CD14-positive monocyte (primary cell): ENCODE data around the gene YPEL3. TPM values are rescaled to one million over a fixed set of nuclear protein-coding genes. Genes with fewer than 3 reads are reported as not detected.

Experiments
- DNase-seq, 3 donors: peaks; one replicate each; pipeline ENCODE4 v3.0.0-alpha.2; 2011 to 2022
- H2AFZ ChIP-seq: 2 replicates; pipeline ENCODE4 v1.6.0; 2012; ENCODE audit warnings: mild to moderate bottlenecking, low read depth, low read length, inconsistent platforms; ENCODE audit not compliant: insufficient read depth, poor library complexity, severe bottlenecking
- H3K27ac ChIP-seq, 2 donors: 1 replicate in 1 of 2; 2 replicates in 1 of 2; pipeline ENCODE4 v1.5.1; 2012 to 2013; ENCODE audit warnings: low read length in 2 of 2, control low read depth in 1 of 2, inconsistent platforms in 1 of 2, low read depth in 1 of 2, mild to moderate bottlenecking in 1 of 2
- H3K27me3 ChIP-seq, 2 donors: one replicate each; pipeline versions ENCODE4 v1.6.0 to v1.6.1; 2011 to 2013; ENCODE audit warnings: low read length in 2 of 2; ENCODE audit not compliant: control insufficient read depth in 2 of 2, insufficient read depth in 2 of 2
- H3K36me3 ChIP-seq, 2 donors: replicated peaks in 1 of 2; 1 replicate in 1 of 2; 2 replicates in 1 of 2; pipeline versions ENCODE4 v1.5.1 to v1.6.1; 2012 to 2013; ENCODE audit warnings: low read length in 2 of 2, control low read depth in 1 of 2, inconsistent platforms in 1 of 2, mild to moderate bottlenecking in 1 of 2; ENCODE audit not compliant: insufficient read depth in 2 of 2, control insufficient read depth in 1 of 2
- H3K4me1 ChIP-seq, 2 donors: 1 replicate in 1 of 2; 2 replicates in 1 of 2; pipeline versions ENCODE4 v1.5.1 to v1.6.1; 2012 to 2013; ENCODE audit warnings: low read length in 2 of 2, control low read depth in 1 of 2, inconsistent platforms in 1 of 2, mild to moderate bottlenecking in 1 of 2, moderate library complexity in 1 of 2; ENCODE audit not compliant: insufficient read depth in 2 of 2, control insufficient read depth in 1 of 2
- H3K4me2 ChIP-seq: replicated peaks from 2 replicates; pipeline ENCODE3; 2012; ENCODE audit warnings: low read length, moderate library complexity, mild to moderate bottlenecking; ENCODE audit not compliant: poor library complexity, severe bottlenecking; ENCODE audit errors: extremely low read depth
- H3K4me3 ChIP-seq, 3 experiments: fragments of 200-600 bp in 1 of 3; sonication (generic) in 1 of 3; replicated peaks in 1 of 3; 1 replicate in 2 of 3; 2 replicates in 1 of 3; pipeline ENCODE4 v1.5.1; 2011 to 2013; ENCODE audit warnings: low read length in 3 of 3, mild to moderate bottlenecking in 3 of 3, control low read depth in 2 of 3, low read depth in 2 of 3, inconsistent platforms in 1 of 3, moderate library complexity in 1 of 3
- H3K79me2 ChIP-seq: 2 replicates; pipeline ENCODE4 v1.6.0; 2012; ENCODE audit warnings: mild to moderate bottlenecking, control low read depth, inconsistent platforms, low read length, moderate library complexity; ENCODE audit not compliant: insufficient read depth
- H3K9ac ChIP-seq: 2 replicates; pipeline ENCODE4 v1.6.0; 2017; ENCODE audit warnings: low read length, mild to moderate bottlenecking; ENCODE audit not compliant: insufficient read depth, poor library complexity, severe bottlenecking
- H3K9me3 ChIP-seq, 2 donors: replicated peaks in 1 of 2; 1 replicate in 1 of 2; 2 replicates in 1 of 2; pipeline versions ENCODE4 v1.5.1 to v1.6.1; 2012 to 2013; ENCODE audit warnings: low read length in 2 of 2, control low read depth in 1 of 2; ENCODE audit not compliant: control insufficient read depth in 1 of 2, insufficient read depth in 1 of 2
- H4K20me1 ChIP-seq: 2 replicates; pipeline ENCODE4 v1.6.0; 2012; ENCODE audit warnings: mild to moderate bottlenecking, low read length, control low read depth, moderate library complexity; ENCODE audit not compliant: insufficient read depth
- H3K27ac Mint-ChIP-seq, 7 donors: one replicate each; pipeline ENCODE4 v1.8.0; 2020; ENCODE audit warnings: mild to moderate bottlenecking in 7 of 7, mixed read lengths in 7 of 7, moderate library complexity in 6 of 7, inconsistent platforms in 2 of 7
- H3K27me3 Mint-ChIP-seq, 3 donors: one replicate each; pipeline ENCODE4 v1.8.0; 2021 to 2022; ENCODE audit warnings: low read depth in 3 of 3, mild to moderate bottlenecking in 3 of 3, mixed read lengths in 3 of 3, moderate library complexity in 3 of 3, inconsistent platforms in 1 of 3
- H3K36me3 Mint-ChIP-seq, 2 donors: one replicate each; pipeline ENCODE4 v1.8.0; 2020; ENCODE audit warnings: mixed read lengths in 2 of 2, inconsistent platforms in 1 of 2, mild to moderate bottlenecking in 1 of 2
- H3K4me1 Mint-ChIP-seq: one replicate; pipeline ENCODE4 v1.8.0; 2020; ENCODE audit warnings: mild to moderate bottlenecking, mixed read lengths
- H3K4me3 Mint-ChIP-seq, 2 donors: one replicate each; pipeline ENCODE4 v1.8.0; 2020; ENCODE audit warnings: mild to moderate bottlenecking in 2 of 2, mixed read lengths in 2 of 2, moderate library complexity in 1 of 2
- H3K9me3 Mint-ChIP-seq, 7 donors: one replicate each; pipeline ENCODE4 v1.8.0; 2020 to 2022; ENCODE audit warnings: mixed read lengths in 7 of 7, mild to moderate bottlenecking in 6 of 7, moderate library complexity in 6 of 7, inconsistent platforms in 2 of 7
- WGBS: methylation state at CpG from one replicate; pipeline ENCODE4 v1.1.5; 2013; ENCODE audit warnings: missing lambda C conversion rate; ENCODE audit not compliant: insufficient coverage; 5-methylcytosine and 5-hydroxymethylcytosine counted together
- intact Hi-C, 2 donors: fragments of 100-400 bp; cut with micrococcal nuclease; formaldehyde crosslinking; loops; one replicate each; pipeline versions ENCODE4 v1.15.0 to v1.15.1; 2023
- polyA plus RNA-seq, 3 donors: library from polyadenylated mRNA; depleted of rRNA in 1 of 3; unstranded in 2 of 3; stranded (reverse) in 1 of 3; fragments of 300-500 nt in 2 of 3; fragments of >200 nt in 1 of 3; fragmentation: Illumina TruSeq in 2 of 3; gene quantifications; 1 replicate in 2 of 3; 2 replicates in 1 of 3; pipeline ENCODE4 v1.2.3, GENCODE V29; 2012 to 2021
- TF ChIP-seq, protein P1 (sequence below): fragments of 200-600 bp; IDR thresholded peaks from one replicate; pipeline ENCODE4 v1.8.0; 2022; ENCODE audit warnings: antibody characterized with exemption, mild to moderate bottlenecking

The YPEL3 gene
- polyA plus RNA-seq, 3 donors: 182 to 283 (median 235) TPM

DNA sequence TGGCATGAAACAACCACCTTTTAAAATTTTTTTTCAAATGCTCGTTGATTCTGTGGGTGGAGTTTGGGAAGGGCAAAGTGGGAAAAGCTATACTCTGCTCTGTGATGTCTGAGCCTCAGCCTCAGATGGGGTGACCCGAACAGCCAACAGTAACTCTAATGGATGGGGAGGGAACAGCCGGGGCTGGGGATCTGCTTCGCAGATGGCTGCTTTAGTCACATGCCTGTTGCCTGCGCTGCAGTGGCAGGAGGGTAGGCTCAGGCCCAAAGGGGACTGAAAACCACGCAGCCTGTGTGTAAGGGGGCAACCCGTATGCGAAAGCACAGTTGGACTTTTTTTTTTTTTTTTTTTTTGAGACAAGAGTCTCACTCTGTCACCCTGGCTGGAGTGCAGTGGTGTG is 41.9 kb upstream of the YPEL3 start:
- peak in 1 of 3 donors; percentile 4 for DNase-seq
- peak overlapping the region; percentile 29 to 77 for H3K27ac ChIP-seq
- H4K20me1 ChIP-seq: no peaks in the 10 kb centered on the region
- Mint-ChIP-seq H3K27ac (peak overlapping the region; percentile 74 to 91 (median 90)), H3K4me1 (peaks cover 53% of the 10 kb centered on the region), H3K4me3 (no peak overlapping the region), H3K9me3 (peaks cover 0 to 2% (median 0%) of the 10 kb centered on the region in 7 donors), H3K27me3 (peaks cover 0 to 5% (median 0%) of the 10 kb centered on the region in 3 donors), H3K36me3 (no peaks in the 10 kb centered on the region)
- H3K27me3 ChIP-seq: no peaks in the 10 kb centered on the region
- WGBS: 17% methylated on average over 1 of the region's 8 CpGs
- H3K4me3 ChIP-seq: peak overlapping the region in 1 of 3 experiments; percentile 54
- no peak overlapping the region for H2AFZ ChIP-seq
- H3K9ac ChIP-seq: no peak overlapping the region
- peak overlapping the region; percentile 59 for H3K4me2 ChIP-seq
- no peaks in the 10 kb centered on the region for H3K36me3 ChIP-seq
- intact Hi-C loops: no loop called here
- H3K4me1 ChIP-seq: peaks cover 41 to 45% of the 10 kb centered on the region in 2 donors
- H3K9me3 ChIP-seq: no peaks in the 10 kb centered on the region
- TF ChIP-seq, protein P1, sequence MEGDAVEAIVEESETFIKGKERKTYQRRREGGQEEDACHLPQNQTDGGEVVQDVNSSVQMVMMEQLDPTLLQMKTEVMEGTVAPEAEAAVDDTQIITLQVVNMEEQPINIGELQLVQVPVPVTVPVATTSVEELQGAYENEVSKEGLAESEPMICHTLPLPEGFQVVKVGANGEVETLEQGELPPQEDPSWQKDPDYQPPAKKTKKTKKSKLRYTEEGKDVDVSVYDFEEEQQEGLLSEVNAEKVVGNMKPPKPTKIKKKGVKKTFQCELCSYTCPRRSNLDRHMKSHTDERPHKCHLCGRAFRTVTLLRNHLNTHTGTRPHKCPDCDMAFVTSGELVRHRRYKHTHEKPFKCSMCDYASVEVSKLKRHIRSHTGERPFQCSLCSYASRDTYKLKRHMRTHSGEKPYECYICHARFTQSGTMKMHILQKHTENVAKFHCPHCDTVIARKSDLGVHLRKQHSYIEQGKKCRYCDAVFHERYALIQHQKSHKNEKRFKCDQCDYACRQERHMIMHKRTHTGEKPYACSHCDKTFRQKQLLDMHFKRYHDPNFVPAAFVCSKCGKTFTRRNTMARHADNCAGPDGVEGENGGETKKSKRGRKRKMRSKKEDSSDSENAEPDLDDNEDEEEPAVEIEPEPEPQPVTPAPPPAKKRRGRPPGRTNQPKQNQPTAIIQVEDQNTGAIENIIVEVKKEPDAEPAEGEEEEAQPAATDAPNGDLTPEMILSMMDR: no peak
- no peaks in the 10 kb centered on the region for H3K79me2 ChIP-seq

DNA sequence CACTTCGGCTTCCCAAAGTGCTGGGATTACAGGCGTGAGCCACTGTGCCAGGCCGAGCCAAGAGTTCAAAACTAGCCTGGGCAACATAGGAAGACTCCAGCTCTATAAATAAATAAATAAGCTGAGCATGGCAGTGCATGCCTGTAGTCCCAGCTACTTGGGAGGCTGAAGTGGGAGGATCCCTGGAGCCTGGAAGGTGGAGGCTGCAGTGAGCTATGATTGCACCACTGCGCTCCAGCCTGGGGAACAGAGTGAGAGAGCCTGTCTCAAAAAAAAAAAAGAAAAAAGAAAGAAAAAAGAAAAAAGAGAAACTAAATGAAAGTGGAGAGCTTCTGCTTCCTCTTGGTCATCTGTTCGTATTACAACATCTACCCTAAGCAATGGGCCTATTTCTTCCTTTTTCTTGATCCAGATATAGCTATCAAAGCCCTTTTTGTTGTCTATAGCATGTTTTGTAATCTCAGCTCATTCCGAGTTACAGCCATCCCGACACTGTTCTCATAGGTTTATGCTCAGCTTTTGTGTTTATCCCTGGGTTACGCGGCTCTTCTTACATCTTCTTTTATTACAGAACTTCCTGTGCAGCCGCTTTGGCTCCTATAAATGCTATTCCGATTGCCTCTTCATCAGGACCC is 41.1 kb upstream of the YPEL3 start:
- intact Hi-C loops: no loop called here
- Mint-ChIP-seq H3K4me3 (peak overlapping the region in 1 of 2 donors; percentile 80), H3K4me1 (peaks cover 60% of the 10 kb centered on the region), H3K9me3 (peaks cover 0 to 2% (median 0%) of the 10 kb centered on the region in 7 donors), H3K36me3 (no peaks in the 10 kb centered on the region), H3K27ac (peak overlapping the region; percentile 82 to 92 (median 91)), H3K27me3 (peaks cover 0 to 5% (median 0%) of the 10 kb centered on the region in 3 donors)
- Histone ChIP-seq H3K79me2 (no peaks in the 10 kb centered on the region), H3K4me2 (peak overlapping the region; percentile 59), H3K36me3 (no peaks in the 10 kb centered on the region), H3K9ac (peak overlapping the region; percentile 36), H3K4me1 (peaks cover 48 to 52% of the 10 kb centered on the region in 2 donors), H3K27ac (peak overlapping the region; percentile 69 to 77), H2AFZ (no peak overlapping the region), H3K9me3 (no peaks in the 10 kb centered on the region), H3K27me3 (no peaks in the 10 kb centered on the region), H4K20me1 (no peaks in the 10 kb centered on the region), H3K4me3 (peak overlapping the region in 1 of 3 experiments; percentile 54)
- TF ChIP-seq, protein P1: no peak
- DNase-seq: peak; percentile 49 to 77 (median 60)
- 0% methylated on average over 2 of the region's 11 CpGs for WGBS
